ENCODE data around the gene NDUFV1.
"Not testable (repeated sequence)": the region's sequence is repeated elsewhere in the genome, so short reads cannot be mapped to it uniquely, and the experiment has no call there.

Gene NDUFV1

GRCh38 chr11:67606492-67607295, at the start of gene NDUFV1:
Gene NDUFV1, plus strand, starts transcription at chr11:67606936. Its CDS starts 69 bp downstream, at chr11:67607005.
- DNase-seq (ENCODE audit: low spot score): peak; percentile 96

GRCh38 chr11:67558084-67558772, 48.5 kb upstream of the NDUFV1 start:
- no peak for DNase-seq (ENCODE audit: low spot score)

DNA sequence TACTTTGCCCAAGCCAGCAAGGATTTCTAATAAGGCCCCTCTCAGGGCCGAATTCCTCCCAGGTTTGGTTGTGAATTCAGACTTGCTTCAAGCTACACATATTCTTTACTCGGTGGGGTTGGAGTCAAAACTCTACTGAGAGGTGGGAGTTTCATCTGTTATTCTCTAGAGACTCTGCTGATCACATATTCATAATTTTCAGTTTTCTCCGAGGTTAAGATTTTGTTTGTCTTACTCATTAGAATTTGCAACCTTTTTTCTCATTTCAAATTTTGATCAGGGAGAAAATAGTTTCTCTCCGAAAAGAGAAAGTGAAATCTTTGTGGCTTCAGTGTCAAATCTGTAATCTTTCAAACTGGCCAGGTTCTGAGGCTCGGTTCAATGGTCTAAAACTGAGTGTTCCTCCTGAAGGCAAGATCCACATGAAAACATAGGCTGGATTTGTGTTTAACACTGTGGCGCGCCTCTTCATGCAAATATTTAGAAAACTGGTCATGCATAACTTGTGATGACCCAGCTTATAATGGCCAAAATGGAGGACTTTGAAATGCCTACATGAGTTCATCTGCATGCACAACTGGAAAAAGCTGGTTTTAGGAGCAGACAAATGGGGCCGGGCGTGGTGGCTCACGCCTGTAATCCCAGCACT, 44.6 kb upstream of the NDUFV1 start:
- no peak for DNase-seq (ENCODE audit: low spot score)

DNA sequence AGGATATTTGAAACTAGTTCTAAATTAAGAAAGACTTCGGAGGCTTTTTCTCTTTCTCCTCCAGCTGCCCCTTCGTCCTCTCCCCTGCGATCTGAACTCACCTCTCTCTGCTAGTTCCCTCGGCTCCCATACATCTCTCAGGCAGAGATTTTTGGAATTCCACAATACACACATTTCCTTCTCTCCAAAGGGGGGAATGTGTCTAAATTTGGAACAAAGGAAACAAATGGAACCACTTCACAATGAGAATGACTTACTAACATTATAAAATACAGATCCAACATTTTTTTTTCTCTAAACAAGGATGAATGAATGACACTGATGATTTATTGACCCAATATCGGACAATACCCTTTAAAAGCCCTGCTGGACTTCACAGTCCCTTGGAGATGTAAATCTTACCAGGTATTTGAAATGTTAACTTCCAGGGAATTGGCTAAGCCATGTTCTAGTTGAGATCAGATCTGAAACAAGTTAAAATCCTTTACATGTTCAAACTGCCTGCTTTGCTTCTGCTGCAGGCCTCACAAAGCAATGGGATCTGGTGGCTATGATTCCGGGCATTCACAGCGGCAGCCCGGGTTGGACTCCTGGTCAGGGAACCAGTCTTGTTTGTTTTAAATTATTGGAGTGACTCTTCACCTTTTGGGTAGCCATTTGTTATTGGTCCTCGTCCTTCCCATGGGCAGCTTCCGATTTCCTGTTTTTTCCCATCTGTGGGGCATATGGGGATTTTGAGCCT, 43.6 kb upstream of the NDUFV1 start:
- no peak for DNase-seq (ENCODE audit: low spot score)

- DNase-seq (ENCODE audit: low spot score): not testable (repeated sequence)
These were observed 43.0 kb upstream of the NDUFV1 start for GRCh38 chr11:67563705-67564114.

GRCh38 chr11:67564230-67564629, 42.5 kb upstream of the NDUFV1 start:
- DNase-seq (ENCODE audit: low spot score): no peak

GRCh38 chr11:67571443-67571842, 35.3 kb upstream of the NDUFV1 start:
- no peak for DNase-seq (ENCODE audit: low spot score)

- no peak for DNase-seq (ENCODE audit: low spot score)
These were observed 34.4 kb upstream of the NDUFV1 start for GRCh38 chr11:67572305-67572704.

DNA sequence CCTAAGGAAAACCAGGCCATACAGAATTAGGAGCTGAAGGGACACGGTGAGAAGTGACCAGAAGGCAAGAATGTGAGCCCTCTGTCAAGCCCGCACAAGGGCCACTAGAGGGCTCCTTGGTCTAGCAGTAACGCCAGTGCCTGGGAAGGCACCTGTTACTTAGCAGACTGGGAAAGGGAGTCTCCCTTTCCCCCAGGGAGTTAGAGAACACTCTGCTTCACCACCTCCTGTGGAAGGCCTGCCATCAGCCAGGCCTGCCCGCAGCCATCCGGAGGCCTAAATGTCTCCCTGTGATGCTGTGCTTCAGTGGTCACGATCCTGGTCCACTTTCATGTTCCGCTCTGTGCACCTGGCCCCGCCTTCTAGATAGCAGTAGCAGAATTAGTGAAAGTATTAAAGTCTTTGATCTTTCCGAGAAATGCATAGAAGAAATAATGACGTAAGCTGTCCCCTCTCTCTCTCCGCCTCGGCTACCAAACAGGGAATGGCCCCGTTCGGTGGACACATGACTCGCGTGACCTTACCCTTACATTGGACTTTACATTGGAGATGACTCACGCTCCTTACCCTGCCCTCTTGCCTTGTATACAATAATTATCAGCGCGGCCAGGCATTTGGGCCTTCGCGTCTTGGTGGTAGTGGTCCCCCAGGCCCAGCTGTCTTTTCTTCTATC, 33.9 kb upstream of the NDUFV1 start:
- peak; percentile 24 for DNase-seq (ENCODE audit: low spot score)

- no peak for DNase-seq (ENCODE audit: low spot score)
These were observed 31.8 kb upstream of the NDUFV1 start for GRCh38 chr11:67574938-67575337.

GRCh38 chr11:67576735-67577475, 29.8 kb upstream of the NDUFV1 start:
- no peak for DNase-seq (ENCODE audit: low spot score)

DNA sequence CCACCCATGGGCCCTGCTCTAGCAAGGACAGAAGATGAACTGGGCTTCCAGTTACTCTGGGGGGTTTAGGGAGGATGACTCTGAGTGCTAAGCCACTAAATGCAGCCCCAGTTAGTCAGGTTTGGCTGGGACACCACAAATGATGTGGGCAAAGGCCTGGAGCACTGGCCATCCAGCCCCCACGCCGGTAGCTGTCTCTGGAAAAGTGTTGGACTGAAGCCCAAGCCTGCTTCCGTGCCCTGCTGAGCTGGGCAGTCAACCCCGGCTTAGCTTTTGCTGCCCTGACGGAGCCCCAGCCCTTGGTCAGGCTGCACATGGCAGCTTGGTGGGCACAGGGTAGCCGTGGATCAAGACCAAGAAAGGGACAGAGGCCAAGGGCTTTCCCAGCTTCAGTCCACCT, 28.8 kb upstream of the NDUFV1 start:
- no peak for DNase-seq (ENCODE audit: low spot score)

DNA sequence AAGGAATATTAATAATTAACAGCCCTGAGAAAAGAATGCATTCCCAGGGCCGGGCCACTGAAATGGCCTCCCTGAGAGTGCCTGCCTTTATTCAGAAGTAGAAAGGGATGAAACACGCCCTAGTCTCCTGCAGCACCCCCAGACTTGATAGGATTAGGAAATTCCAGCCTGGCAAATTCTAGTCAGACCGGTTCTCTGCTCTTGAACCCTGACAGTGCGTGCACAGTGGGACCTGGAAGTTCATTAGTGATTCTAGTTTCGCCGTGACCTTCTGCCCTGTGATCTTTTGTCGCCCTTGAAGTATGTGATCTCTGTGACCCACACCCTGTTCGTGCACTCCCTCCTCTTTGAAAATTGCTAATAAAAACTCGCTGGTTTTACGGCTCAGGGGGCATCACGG, 25.3 kb upstream of the NDUFV1 start:
- no peak for DNase-seq (ENCODE audit: low spot score)

DNA sequence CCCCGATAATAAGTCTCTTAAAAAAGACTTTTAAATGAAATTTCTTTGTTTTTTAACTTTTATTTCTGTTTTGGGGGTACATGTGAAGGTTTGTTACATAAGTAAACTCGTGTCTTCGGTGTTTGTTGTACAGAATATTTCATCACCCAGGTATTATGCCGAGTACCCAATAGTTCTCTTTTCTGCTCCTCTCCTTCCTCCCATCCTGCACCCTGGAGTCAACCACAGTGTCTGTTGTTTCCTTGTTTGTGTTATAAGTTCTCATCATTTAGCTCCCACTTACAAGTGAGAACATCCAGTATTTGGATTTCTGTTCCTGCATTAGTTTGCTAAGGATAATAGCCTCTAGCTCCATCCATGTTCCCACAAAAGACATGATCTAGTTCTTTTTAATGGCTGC, 24.7 kb upstream of the NDUFV1 start:
- no peak for DNase-seq (ENCODE audit: low spot score)

DNA sequence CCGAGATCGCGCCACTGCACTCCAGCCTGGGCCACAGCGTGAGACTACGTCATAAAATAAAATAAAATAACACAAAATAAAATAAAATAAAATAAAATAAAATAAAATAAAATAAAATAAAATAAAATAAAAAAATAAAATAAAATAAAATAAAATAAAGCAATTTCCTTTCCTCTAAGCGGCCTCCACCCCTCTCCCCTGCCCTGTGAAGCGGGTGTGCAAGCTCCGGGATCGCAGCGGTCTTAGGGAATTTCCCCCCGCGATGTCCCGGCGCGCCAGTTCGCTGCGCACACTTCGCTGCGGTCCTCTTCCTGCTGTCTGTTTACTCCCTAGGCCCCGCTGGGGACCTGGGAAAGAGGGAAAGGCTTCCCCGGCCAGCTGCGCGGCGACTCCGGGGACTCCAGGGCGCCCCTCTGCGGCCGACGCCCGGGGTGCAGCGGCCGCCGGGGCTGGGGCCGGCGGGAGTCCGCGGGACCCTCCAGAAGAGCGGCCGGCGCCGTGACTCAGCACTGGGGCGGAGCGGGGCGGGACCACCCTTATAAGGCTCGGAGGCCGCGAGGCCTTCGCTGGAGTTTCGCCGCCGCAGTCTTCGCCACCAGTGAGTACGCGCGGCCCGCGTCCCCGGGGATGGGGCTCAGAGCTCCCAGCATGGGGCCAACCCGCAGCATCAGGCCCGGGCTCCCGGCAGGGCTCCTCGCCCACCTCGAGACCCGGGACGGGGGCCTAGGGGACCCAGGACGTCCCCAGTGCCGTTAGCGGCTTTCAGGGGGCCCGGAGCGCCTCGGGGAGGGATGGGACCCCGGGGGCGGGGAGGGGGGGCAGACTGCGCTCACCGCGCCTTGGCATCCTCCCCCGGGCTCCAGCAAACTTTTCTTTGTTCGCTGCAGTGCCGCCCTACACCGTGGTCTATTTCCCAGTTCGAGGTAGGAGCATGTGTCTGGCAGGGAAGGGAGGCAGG, 23.2 kb upstream of the NDUFV1 start, which contains the start of gene GSTP1:
Gene GSTP1, plus strand, starts transcription at position 566 of the 958 bp plus-strand sequence. Its CDS starts 32 bp downstream, at position 598.
- peak; percentile 63 for DNase-seq (ENCODE audit: low spot score)

DNA sequence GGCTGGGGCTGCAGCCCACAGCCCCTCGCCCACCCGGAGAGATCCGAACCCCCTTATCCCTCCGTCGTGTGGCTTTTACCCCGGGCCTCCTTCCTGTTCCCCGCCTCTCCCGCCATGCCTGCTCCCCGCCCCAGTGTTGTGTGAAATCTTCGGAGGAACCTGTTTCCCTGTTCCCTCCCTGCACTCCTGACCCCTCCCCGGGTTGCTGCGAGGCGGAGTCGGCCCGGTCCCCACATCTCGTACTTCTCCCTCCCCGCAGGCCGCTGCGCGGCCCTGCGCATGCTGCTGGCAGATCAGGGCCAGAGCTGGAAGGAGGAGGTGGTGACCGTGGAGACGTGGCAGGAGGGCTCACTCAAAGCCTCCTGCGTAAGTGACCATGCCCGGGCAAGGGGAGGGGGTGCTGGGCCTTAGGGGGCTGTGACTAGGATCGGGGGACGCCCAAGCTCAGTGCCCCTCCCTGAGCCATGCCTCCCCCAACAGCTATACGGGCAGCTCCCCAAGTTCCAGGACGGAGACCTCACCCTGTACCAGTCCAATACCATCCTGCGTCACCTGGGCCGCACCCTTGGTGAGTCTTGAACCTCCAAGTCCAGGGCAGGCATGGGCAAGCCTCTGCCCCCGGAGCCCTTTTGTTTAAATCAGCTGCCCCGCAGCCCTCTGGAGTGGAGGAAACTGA, 22.4 kb upstream of the NDUFV1 start:
- DNase-seq (ENCODE audit: low spot score): peak; percentile 5

DNA sequence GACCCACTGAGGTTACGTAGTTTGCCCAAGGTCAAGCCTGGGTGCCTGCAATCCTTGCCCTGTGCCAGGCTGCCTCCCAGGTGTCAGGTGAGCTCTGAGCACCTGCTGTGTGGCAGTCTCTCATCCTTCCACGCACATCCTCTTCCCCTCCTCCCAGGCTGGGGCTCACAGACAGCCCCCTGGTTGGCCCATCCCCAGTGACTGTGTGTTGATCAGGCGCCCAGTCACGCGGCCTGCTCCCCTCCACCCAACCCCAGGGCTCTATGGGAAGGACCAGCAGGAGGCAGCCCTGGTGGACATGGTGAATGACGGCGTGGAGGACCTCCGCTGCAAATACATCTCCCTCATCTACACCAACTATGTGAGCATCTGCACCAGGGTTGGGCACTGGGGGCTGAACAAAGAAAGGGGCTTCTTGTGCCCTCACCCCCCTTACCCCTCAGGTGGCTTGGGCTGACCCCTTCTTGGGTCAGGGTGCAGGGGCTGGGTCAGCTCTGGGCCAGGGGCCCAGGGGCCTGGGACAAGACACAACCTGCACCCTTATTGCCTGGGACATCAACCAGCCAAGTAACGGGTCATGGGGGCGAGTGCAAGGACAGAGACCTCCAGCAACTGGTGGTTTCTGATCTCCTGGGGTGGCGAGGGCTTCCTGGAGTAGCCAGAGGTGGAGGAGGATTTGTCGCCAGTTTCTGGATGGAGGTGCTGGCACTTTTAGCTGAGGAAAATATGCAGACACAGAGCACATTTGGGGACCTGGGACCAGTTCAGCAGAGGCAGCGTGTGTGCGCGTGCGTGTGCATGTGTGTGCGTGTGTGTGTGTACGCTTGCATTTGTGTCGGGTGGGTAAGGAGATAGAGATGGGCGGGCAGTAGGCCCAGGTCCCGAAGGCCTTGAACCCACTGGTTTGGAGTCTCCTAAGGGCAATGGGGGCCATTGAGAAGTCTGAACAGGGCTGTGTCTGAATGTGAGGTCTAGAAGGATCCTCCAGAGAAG, 21.6 kb upstream of the NDUFV1 start:
- peak; percentile 1 for DNase-seq (ENCODE audit: low spot score)

DNA sequence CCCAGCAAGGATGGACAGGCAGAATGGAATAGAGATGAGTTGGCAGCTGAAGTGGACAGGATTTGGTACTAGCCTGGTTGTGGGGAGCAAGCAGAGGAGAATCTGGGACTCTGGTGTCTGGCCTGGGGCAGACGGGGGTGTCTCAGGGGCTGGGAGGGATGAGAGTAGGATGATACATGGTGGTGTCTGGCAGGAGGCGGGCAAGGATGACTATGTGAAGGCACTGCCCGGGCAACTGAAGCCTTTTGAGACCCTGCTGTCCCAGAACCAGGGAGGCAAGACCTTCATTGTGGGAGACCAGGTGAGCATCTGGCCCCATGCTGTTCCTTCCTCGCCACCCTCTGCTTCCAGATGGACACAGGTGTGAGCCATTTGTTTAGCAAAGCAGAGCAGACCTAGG, 20.8 kb upstream of the NDUFV1 start:
- no peak for DNase-seq (ENCODE audit: low spot score)

All from CD4-positive, alpha-beta T cell treated with Interleukin-6 at 100 ng/mL for 8 hours (primary cell).